Prostate gland (tissue), 2 donors: ENCODE results near the gene RRP8.

Experiments
- POLR2AphosphoS5 ChIP-seq: sonication (generic); formaldehyde crosslinking; IDR thresholded peaks from one replicate; pipeline ENCODE4 v1.6.1; 2017; ENCODE audit warnings: antibody characterized with exemption
- TF ChIP-seq, protein P1 (sequence below), 4 experiments: fragments of 200-600 bp in 2 of 4; fragments of 450-650 bp in 2 of 4; sonication (generic) in 2 of 4; IDR thresholded peaks; 1 replicate in 3 of 4; 2 replicates in 1 of 4; pipeline ENCODE4 v1.5.1; 2016 to 2019; ENCODE audit warnings: antibody characterized with exemption in 4 of 4, mild to moderate bottlenecking in 2 of 4, moderate library complexity in 2 of 4

DNA sequence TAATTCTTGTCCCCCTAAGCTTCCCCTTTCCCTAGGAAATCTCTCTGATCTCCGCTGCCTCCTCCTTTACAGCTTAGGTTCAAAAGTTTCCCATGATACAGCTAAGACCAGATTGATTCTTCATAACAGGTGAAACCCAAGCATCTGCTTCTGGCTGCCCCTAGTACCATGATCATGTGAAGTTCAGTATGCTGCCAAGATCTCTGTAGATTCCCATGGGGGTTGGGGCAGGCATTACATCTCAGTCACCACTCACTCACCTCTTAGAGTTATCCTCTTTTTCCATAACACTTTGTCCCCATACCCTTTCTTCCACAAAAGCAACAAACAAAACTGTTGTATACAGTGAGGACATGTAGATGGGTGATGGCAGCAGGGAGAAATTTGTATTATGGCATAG, 44.0 kb downstream of the RRP8 start:
- TF ChIP-seq, protein P1, sequence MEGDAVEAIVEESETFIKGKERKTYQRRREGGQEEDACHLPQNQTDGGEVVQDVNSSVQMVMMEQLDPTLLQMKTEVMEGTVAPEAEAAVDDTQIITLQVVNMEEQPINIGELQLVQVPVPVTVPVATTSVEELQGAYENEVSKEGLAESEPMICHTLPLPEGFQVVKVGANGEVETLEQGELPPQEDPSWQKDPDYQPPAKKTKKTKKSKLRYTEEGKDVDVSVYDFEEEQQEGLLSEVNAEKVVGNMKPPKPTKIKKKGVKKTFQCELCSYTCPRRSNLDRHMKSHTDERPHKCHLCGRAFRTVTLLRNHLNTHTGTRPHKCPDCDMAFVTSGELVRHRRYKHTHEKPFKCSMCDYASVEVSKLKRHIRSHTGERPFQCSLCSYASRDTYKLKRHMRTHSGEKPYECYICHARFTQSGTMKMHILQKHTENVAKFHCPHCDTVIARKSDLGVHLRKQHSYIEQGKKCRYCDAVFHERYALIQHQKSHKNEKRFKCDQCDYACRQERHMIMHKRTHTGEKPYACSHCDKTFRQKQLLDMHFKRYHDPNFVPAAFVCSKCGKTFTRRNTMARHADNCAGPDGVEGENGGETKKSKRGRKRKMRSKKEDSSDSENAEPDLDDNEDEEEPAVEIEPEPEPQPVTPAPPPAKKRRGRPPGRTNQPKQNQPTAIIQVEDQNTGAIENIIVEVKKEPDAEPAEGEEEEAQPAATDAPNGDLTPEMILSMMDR (IDR thresholded peaks at IDR 0.05) = no peak
- no peak for TF ChIP-seq POLR2AphosphoS5
